Measurements from ENCODE around the gene DISC1. TPM values are rescaled to one million over a fixed set of nuclear protein-coding genes. Genes with fewer than 3 reads are reported as not detected.
"Not testable (repeated sequence)": the region's sequence is repeated elsewhere in the genome, so short reads cannot be mapped to it uniquely, and the experiment has no call there.

DISC1 gene
- total RNA-seq, 1 experiment from 2014 or later: 0.36 TPM

- intact Hi-C loops (cut with micrococcal nuclease; ENCODE audit: unreplicated experiment): loop anchor here (2.0 kb wide), 1 partner anchor 233 kb away; no protein-coding TSS in a partner anchor
- in situ Hi-C loops (cut with HindIII; ENCODE audit: low pct_unique_long_range_greater_than_20kb, low sequenced_read_pairs): no loop called here
These were observed 35.1 kb upstream of the DISC1 start for GRCh38 chr1:231591466-231591865.

DNA sequence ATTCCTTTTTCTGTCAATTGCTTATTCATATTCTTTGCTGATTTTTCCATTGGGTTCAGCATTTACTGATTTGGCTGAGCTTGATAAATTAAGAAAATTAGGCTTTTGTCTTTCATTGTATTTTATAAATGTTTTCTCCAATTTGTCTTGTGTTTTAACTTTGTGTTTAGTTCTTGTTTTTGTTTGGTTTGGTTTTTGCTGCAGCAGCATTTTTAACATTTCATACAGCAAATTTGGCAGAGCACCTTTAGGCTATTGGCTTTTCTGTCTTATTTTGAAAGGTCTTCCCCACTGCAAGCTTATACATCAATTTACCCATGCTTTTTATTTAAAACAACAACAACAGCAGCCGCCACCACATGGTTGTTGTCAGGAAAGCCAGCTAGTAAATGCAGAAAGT, 33.8 kb upstream of the DISC1 start:
- no peaks in the 10 kb centered on the region for H3K36me3 ChIP-seq (ENCODE audit: control insufficient read depth, insufficient read depth, low read length)
- DNase-seq (ENCODE audit: low read depth, low spot score) (no peak), ATAC-seq (no peak)
- TF ChIP-seq, protein P1, sequence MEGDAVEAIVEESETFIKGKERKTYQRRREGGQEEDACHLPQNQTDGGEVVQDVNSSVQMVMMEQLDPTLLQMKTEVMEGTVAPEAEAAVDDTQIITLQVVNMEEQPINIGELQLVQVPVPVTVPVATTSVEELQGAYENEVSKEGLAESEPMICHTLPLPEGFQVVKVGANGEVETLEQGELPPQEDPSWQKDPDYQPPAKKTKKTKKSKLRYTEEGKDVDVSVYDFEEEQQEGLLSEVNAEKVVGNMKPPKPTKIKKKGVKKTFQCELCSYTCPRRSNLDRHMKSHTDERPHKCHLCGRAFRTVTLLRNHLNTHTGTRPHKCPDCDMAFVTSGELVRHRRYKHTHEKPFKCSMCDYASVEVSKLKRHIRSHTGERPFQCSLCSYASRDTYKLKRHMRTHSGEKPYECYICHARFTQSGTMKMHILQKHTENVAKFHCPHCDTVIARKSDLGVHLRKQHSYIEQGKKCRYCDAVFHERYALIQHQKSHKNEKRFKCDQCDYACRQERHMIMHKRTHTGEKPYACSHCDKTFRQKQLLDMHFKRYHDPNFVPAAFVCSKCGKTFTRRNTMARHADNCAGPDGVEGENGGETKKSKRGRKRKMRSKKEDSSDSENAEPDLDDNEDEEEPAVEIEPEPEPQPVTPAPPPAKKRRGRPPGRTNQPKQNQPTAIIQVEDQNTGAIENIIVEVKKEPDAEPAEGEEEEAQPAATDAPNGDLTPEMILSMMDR (IDR thresholded peaks at IDR 0.05): no peak
- TF ChIP-seq TCF7L2 (IDR thresholded peaks at IDR 0.05; ENCODE audit: low read depth, low read length) (no peak), SIN3A (IDR thresholded peaks at IDR 0.05; ENCODE audit: borderline replicate concordance, insufficient read depth, low read depth, low read length) (no peak), REST (IDR thresholded peaks at IDR 0.05; ENCODE audit: insufficient read depth in 1 of 2, low read depth in 2 of 2, low read length in 1 of 2) (no peak), POLR2AphosphoS5 (IDR thresholded peaks at IDR 0.05; ENCODE audit: low read depth, low read length) (no peak)
- in situ Hi-C loops (cut with HindIII; ENCODE audit: low pct_unique_long_range_greater_than_20kb, low sequenced_read_pairs) (no loop called here), intact Hi-C loops (cut with micrococcal nuclease; ENCODE audit: unreplicated experiment) (no loop called here)
- ChIA-PET CTCF (interaction anchor here (0.7 kb wide), 1 partner anchor 255 kb away, joined by 5 read pairs; the partner anchor contains the start of gene SPRTN), POLR2A (no interaction called here)
- no peaks in the 10 kb centered on the region for H3K4me1 ChIP-seq (ENCODE audit: control insufficient read depth, insufficient read depth, low read length)
- H3K27me3 ChIP-seq (ENCODE audit: control insufficient read depth, insufficient read depth, low read length): no peaks in the 10 kb centered on the region
- BruUV-seq (replicated peaks): no TSS peak
- no peak overlapping the region for H3K27ac ChIP-seq (ENCODE audit: low read length)
- H3K9me3 ChIP-seq (ENCODE audit: control insufficient read depth, insufficient read depth, low read depth, low read length): no peaks in the 10 kb centered on the region
- no peak overlapping the region for H3K4me3 ChIP-seq (ENCODE audit: low read depth in 2 of 2, low read length in 2 of 2)

More at GRCh38 chr1:231591466-231591865, 35.1 kb upstream of the DISC1 start:
- H3K4me1 ChIP-seq (ENCODE audit: control insufficient read depth, insufficient read depth, low read length): no peaks in the 10 kb centered on the region
- H3K36me3 ChIP-seq (ENCODE audit: control insufficient read depth, insufficient read depth, low read length): no peaks in the 10 kb centered on the region
- no peak overlapping the region for H3K4me3 ChIP-seq (ENCODE audit: low read depth in 2 of 2, low read length in 2 of 2)
- ChIA-PET CTCF (no interaction called here), POLR2A (no interaction called here)
- no peaks in the 10 kb centered on the region for H3K27me3 ChIP-seq (ENCODE audit: control insufficient read depth, insufficient read depth, low read length)
- ATAC-seq (no peak), DNase-seq (ENCODE audit: low read depth, low spot score) (no peak)
- BruUV-seq (replicated peaks): no TSS peak
- no peaks in the 10 kb centered on the region for H3K9me3 ChIP-seq (ENCODE audit: control insufficient read depth, insufficient read depth, low read depth, low read length)
- TF ChIP-seq SIN3A (IDR thresholded peaks at IDR 0.05; ENCODE audit: borderline replicate concordance, insufficient read depth, low read depth, low read length): no peak
- no peak for TF ChIP-seq TCF7L2 (IDR thresholded peaks at IDR 0.05; ENCODE audit: low read depth, low read length)
- TF ChIP-seq REST (IDR thresholded peaks at IDR 0.05; ENCODE audit: insufficient read depth in 1 of 2, low read depth in 2 of 2, low read length in 1 of 2): no peak
- TF ChIP-seq, protein P1 (IDR thresholded peaks at IDR 0.05): no peak
- H3K27ac ChIP-seq (ENCODE audit: low read length): no peak overlapping the region

DNA sequence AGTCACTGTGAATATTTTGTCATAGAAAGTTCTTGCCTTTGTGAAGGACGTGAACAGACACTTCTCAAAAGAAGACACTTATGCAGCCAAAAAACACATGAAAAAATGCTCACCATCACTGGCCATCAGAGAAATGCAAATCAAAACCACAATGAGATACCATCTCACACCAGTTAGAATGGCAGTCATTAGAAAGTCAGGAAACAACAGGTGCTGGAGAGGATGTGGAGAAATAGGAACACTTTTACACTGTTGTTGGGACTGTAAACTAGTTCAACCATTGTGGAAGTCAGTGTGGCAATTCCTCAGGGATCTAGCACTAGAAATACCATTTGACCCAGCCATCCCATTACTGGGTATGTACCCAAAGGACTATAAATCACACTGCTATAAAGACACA, 33.3 kb upstream of the DISC1 start:
- in situ Hi-C loops (cut with HindIII; ENCODE audit: low pct_unique_long_range_greater_than_20kb, low sequenced_read_pairs); DNase-seq (ENCODE audit: low read depth, low spot score); POLR2A ChIA-PET; intact Hi-C loops (cut with micrococcal nuclease; ENCODE audit: unreplicated experiment); H3K9me3 ChIP-seq (ENCODE audit: control insufficient read depth, insufficient read depth, low read depth, low read length); H3K4me1 ChIP-seq (ENCODE audit: control insufficient read depth, insufficient read depth, low read length); BruUV-seq (replicated peaks); H3K27me3 ChIP-seq (ENCODE audit: control insufficient read depth, insufficient read depth, low read length); H3K4me3 ChIP-seq (ENCODE audit: low read depth in 2 of 2, low read length in 2 of 2); ATAC-seq; H3K36me3 ChIP-seq (ENCODE audit: control insufficient read depth, insufficient read depth, low read length); H3K27ac ChIP-seq (ENCODE audit: low read length): not testable (repeated sequence)
- CTCF ChIA-PET: interaction anchor here (0.7 kb wide), 1 partner anchor 255 kb away, joined by 5 read pairs; the partner anchor contains the start of gene SPRTN
